ENCODE data around the gene CAST.

CAST gene

DNA sequence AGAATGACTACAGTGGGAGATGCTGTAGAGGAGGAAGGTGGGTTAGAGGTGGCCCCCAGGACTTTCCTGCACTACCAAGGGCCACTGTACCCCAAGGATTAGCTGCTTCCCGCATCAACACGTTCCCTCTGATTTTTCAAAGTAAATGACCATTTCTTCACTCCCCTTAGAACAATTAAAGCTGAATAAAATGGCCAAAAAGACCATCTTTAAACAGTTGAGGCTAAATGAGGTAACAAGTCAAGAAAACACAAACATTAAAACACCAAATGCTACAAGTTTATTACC is 146.3 kb downstream of the CAST start:
- Histone ChIP-seq H3K4me2 (ENCODE audit: low read length) (peak overlapping the region; percentile 99), H4K20me1 (ENCODE audit: insufficient read depth, low read length) (no peaks in the 10 kb centered on the region), H3K36me3 (ENCODE audit: insufficient read depth, low read length) (peaks cover 7% of the 10 kb centered on the region; the same call in 1 of the 2 replicates), H3K9me3 (ENCODE audit: low read length) (no peaks in the 10 kb centered on the region), H3K27me3 (ENCODE audit: insufficient read depth, low read length) (no peaks in the 10 kb centered on the region), H3K4me1 (ENCODE audit: insufficient read depth, low read length, severe bottlenecking) (peaks cover 40% of the 10 kb centered on the region), H3K4me3 (ENCODE audit: low read depth, low read length, poor library complexity, severe bottlenecking) (peak overlapping the region; percentile 91), H3K9ac (ENCODE audit: low read length) (peak overlapping the region; percentile 93), H3K9me2 (ENCODE audit: low read depth, low read length) (no peaks in the 10 kb centered on the region), H3K27ac (ENCODE audit: low read depth, low read length, poor library complexity, severe bottlenecking) (peak overlapping the region; percentile 84), H2AFZ (ENCODE audit: low read length) (0 out of 2 replicates have a peak overlapping the region, but pooled peaks have one; percentile 7), H3F3A (ENCODE audit: insufficient read depth, low read length) (no peaks in the 10 kb centered on the region), H3K79me2 (ENCODE audit: insufficient read depth, low read length) (peaks cover 20% of the 10 kb centered on the region)
- TF ChIP-seq, protein P1, sequence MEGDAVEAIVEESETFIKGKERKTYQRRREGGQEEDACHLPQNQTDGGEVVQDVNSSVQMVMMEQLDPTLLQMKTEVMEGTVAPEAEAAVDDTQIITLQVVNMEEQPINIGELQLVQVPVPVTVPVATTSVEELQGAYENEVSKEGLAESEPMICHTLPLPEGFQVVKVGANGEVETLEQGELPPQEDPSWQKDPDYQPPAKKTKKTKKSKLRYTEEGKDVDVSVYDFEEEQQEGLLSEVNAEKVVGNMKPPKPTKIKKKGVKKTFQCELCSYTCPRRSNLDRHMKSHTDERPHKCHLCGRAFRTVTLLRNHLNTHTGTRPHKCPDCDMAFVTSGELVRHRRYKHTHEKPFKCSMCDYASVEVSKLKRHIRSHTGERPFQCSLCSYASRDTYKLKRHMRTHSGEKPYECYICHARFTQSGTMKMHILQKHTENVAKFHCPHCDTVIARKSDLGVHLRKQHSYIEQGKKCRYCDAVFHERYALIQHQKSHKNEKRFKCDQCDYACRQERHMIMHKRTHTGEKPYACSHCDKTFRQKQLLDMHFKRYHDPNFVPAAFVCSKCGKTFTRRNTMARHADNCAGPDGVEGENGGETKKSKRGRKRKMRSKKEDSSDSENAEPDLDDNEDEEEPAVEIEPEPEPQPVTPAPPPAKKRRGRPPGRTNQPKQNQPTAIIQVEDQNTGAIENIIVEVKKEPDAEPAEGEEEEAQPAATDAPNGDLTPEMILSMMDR (IDR thresholded peaks at IDR 0.05; ENCODE audit: low read length): no peak

DNA sequence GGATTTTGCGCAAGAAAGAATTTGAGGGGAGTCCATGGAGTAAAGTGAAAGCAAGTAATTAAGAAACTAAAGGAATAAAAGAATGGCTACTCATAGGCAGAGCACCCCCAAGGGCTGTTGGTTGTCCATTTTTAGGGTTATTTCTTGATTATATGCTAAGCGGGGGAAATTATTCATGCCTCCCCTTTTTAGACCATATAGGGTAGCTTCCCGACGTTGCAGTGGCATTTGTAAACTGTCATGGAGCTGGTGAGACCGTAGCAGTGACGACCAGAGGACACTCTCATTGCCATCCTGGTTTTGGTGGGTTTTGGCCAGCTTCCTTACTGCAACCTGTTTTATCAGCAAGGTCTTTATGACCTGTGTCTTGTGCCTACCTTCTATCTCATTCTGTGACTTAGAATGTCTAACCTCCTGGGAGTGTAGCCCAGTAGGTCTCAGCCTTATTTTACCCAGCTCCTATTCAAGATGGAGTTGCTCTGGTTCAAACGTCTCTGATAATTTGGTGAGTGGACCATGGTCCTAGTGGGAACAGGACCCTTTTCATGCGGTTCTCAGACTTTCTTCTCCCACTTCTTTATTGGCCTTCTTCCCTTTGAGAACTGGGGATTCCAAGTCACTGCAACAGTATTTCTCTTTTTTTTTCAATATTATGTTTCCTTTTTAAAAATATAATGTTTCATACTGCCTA is 146.8 kb downstream of the CAST start:
- H3K27ac ChIP-seq (ENCODE audit: low read depth, low read length, poor library complexity, severe bottlenecking): peak overlapping the region; percentile 84
- H3K79me2 ChIP-seq (ENCODE audit: insufficient read depth, low read length): peaks cover 20% of the 10 kb centered on the region
- peak overlapping the region; percentile 93 for H3K9ac ChIP-seq (ENCODE audit: low read length)
- H3K4me1 ChIP-seq (ENCODE audit: insufficient read depth, low read length, severe bottlenecking): peaks cover 36% of the 10 kb centered on the region
- TF ChIP-seq, protein P1 (IDR thresholded peaks at IDR 0.05; ENCODE audit: low read length): no peak
- TF ChIP-seq EZH2 (IDR thresholded peaks at IDR 0.05; ENCODE audit: borderline replicate concordance, low read length): no peak
- no peaks in the 10 kb centered on the region for H3F3A ChIP-seq (ENCODE audit: insufficient read depth, low read length)
- H2AFZ ChIP-seq (ENCODE audit: low read length): 0 out of 2 replicates have a peak overlapping the region, but pooled peaks have one; percentile 7
- H3K36me3 ChIP-seq (ENCODE audit: insufficient read depth, low read length): peaks cover 2% of the 10 kb centered on the region; the same call in 1 of the 2 replicates
- H3K9me2 ChIP-seq (ENCODE audit: low read depth, low read length): no peaks in the 10 kb centered on the region
- no peaks in the 10 kb centered on the region for H4K20me1 ChIP-seq (ENCODE audit: insufficient read depth, low read length)
- peak overlapping the region; percentile 99 for H3K4me2 ChIP-seq (ENCODE audit: low read length)
- no peaks in the 10 kb centered on the region for H3K27me3 ChIP-seq (ENCODE audit: insufficient read depth, low read length)
- no peaks in the 10 kb centered on the region for H3K9me3 ChIP-seq (ENCODE audit: low read length)
- H3K4me3 ChIP-seq (ENCODE audit: low read depth, low read length, poor library complexity, severe bottlenecking): peak overlapping the region; percentile 91

DNA sequence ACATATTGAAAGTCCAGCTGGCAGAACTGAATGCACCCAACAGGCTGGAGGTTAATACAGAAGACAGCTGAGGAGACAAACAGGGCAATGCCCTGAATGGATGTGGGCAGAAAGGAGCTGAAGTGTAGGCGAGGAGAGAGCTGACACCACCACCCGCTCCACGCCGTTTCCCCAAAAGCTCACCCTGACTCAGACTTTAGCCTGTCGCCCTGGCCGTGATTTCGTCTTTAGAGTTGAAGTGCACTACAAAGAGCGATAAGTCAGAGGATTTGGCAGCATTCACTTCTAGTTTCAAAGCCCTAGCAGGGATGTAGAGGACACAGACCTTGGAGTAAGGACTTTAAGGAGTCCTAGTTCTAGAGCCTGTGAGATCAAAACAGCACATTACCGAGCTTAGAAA is 147.7 kb downstream of the CAST start:
- TF ChIP-seq, protein P1 (IDR thresholded peaks at IDR 0.05; ENCODE audit: low read length): no peak
- TF ChIP-seq EZH2 (IDR thresholded peaks at IDR 0.05; ENCODE audit: borderline replicate concordance, low read length): no peak
- Histone ChIP-seq H3K36me3 (ENCODE audit: insufficient read depth, low read length) (no peaks in the 10 kb centered on the region), H3K9me2 (ENCODE audit: low read depth, low read length) (no peaks in the 10 kb centered on the region), H3K9ac (ENCODE audit: low read length) (no peak overlapping the region), H3K4me2 (ENCODE audit: low read length) (no peak overlapping the region), H3K27ac (ENCODE audit: low read depth, low read length, poor library complexity, severe bottlenecking) (no peak overlapping the region), H3F3A (ENCODE audit: insufficient read depth, low read length) (no peaks in the 10 kb centered on the region), H3K9me3 (ENCODE audit: low read length) (no peaks in the 10 kb centered on the region), H4K20me1 (ENCODE audit: insufficient read depth, low read length) (no peaks in the 10 kb centered on the region), H2AFZ (ENCODE audit: low read length) (no peak overlapping the region), H3K27me3 (ENCODE audit: insufficient read depth, low read length) (no peaks in the 10 kb centered on the region), H3K79me2 (ENCODE audit: insufficient read depth, low read length) (peaks cover 20% of the 10 kb centered on the region), H3K4me1 (ENCODE audit: insufficient read depth, low read length, severe bottlenecking) (peaks cover 34% of the 10 kb centered on the region), H3K4me3 (ENCODE audit: low read depth, low read length, poor library complexity, severe bottlenecking) (no peak overlapping the region)

Measured in OCI-LY1 (cell line).